ENCODE results near the gene RAB21. TPM values are rescaled to one million over a fixed set of nuclear protein-coding genes. Genes with fewer than 3 reads are reported as not detected.

The RAB21 gene
- total and polyA plus RNA-seq, 2 of the 13 experiments (the other 11 are each of a cell fraction or from before 2014, with no cell fraction given): 4.4 to 50.9 TPM

DNA sequence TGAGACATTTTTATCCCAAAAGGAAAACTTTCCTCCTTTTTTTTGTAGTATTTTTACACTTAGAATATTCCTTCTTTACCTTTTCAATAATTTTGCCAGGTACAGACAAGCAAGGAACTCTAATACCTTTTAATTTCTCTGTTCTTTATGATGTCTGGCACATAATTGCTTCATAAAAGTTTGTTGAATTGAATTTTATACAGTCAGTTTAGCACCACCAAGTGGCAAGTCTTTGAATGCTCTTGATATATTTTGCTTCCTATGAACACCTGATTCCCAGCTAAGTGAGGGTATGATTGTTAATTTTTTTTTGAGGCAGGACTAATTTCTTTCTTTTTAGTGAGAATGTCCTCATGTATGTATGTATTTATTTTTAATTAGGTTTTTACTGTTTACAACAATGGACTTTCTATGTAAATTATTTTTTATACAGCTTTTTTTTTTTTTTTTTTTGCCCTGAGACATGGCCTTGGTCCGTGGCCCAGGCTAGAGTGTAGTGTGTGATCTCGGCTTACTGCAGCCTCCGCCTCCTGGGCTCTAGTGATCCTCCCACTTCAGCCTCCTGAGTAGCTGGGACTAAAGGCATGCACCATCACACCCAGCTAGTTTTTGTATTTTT, 91.8 kb downstream of the RAB21 start:
- BruUV-seq (replicated peaks): no TSS peak
- CTCF ChIA-PET (ENCODE audit: low intra/inter-chr PET ratio, low total read pairs): interaction anchor here (1.6 kb wide), 1 partner anchor 66 kb away, joined by 5 read pairs; no protein-coding TSS in a partner anchor
- TF ChIP-seq, protein P1, sequence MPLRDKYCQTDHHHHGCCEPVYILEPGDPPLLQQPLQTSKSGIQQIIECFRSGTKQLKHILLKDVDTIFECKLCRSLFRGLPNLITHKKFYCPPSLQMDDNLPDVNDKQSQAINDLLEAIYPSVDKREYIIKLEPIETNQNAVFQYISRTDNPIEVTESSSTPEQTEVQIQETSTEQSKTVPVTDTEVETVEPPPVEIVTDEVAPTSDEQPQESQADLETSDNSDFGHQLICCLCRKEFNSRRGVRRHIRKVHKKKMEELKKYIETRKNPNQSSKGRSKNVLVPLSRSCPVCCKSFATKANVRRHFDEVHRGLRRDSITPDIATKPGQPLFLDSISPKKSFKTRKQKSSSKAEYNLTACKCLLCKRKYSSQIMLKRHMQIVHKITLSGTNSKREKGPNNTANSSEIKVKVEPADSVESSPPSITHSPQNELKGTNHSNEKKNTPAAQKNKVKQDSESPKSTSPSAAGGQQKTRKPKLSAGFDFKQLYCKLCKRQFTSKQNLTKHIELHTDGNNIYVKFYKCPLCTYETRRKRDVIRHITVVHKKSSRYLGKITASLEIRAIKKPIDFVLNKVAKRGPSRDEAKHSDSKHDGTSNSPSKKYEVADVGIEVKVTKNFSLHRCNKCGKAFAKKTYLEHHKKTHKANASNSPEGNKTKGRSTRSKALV (CRISPR knock-in tag; IDR thresholded peaks at IDR 0.05): no peak
- TF ChIP-seq, protein P2, sequence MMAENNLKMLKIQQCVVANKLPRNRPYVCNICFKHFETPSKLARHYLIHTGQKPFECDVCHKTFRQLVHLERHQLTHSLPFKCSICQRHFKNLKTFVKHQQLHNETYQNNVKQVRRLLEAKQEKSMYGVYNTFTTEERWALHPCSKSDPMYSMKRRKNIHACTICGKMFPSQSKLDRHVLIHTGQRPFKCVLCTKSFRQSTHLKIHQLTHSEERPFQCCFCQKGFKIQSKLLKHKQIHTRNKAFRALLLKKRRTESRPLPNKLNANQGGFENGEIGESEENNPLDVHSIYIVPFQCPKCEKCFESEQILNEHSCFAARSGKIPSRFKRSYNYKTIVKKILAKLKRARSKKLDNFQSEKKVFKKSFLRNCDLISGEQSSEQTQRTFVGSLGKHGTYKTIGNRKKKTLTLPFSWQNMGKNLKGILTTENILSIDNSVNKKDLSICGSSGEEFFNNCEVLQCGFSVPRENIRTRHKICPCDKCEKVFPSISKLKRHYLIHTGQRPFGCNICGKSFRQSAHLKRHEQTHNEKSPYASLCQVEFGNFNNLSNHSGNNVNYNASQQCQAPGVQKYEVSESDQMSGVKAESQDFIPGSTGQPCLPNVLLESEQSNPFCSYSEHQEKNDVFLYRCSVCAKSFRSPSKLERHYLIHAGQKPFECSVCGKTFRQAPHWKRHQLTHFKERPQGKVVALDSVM (CRISPR knock-in tag; IDR thresholded peaks at IDR 0.05): peak; percentile 55; the same call in 1 of the 2 replicates
- peak; percentile 24; the same call in 1 of the 2 replicates for TF ChIP-seq STAG1 (CRISPR knock-in tag; IDR thresholded peaks at IDR 0.05)
- TF ChIP-seq, protein P3, sequence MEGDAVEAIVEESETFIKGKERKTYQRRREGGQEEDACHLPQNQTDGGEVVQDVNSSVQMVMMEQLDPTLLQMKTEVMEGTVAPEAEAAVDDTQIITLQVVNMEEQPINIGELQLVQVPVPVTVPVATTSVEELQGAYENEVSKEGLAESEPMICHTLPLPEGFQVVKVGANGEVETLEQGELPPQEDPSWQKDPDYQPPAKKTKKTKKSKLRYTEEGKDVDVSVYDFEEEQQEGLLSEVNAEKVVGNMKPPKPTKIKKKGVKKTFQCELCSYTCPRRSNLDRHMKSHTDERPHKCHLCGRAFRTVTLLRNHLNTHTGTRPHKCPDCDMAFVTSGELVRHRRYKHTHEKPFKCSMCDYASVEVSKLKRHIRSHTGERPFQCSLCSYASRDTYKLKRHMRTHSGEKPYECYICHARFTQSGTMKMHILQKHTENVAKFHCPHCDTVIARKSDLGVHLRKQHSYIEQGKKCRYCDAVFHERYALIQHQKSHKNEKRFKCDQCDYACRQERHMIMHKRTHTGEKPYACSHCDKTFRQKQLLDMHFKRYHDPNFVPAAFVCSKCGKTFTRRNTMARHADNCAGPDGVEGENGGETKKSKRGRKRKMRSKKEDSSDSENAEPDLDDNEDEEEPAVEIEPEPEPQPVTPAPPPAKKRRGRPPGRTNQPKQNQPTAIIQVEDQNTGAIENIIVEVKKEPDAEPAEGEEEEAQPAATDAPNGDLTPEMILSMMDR (CRISPR knock-in tag; IDR thresholded peaks at IDR 0.05): peak; percentile 43
- H3K27me3 ChIP-seq (ENCODE audit: control insufficient read depth in 1 of 2, insufficient read depth in 2 of 2, low read length in 2 of 2): no peaks in the 10 kb centered on the region
- intact Hi-C loops (cut with micrococcal nuclease; ENCODE audit: unreplicated experiment) (loop anchor here (1.0 kb wide), 1 partner anchor 66 kb away; no protein-coding TSS in a partner anchor), in situ Hi-C loops (cut with HindIII; ENCODE audit: extremely low pct_ligation_motif_present, low pct_unique_long_range_greater_than_20kb) (no loop called here)
- no peak overlapping the region for H3K4me3 ChIP-seq (replicated peaks in 1 of 3; ENCODE audit: insufficient read depth in 1 of 3, low read depth in 2 of 3, low read length in 3 of 3)
- DNase-seq (ENCODE audit: low spot score) (peak; percentile 33), ATAC-seq (peak; percentile 52; the same call in 2 of the 3 replicates), FAIRE-seq (peak; percentile 56)
- H3K4me1 ChIP-seq (ENCODE audit: insufficient read depth, low read length): peaks cover 36% of the 10 kb centered on the region
- POLR2A ChIA-PET: no interaction called here
- H3K9ac ChIP-seq (ENCODE audit: insufficient read depth, low read depth, low read length): no peak overlapping the region
- no peak overlapping the region for H2AFZ ChIP-seq (ENCODE audit: low read length)
- H3K4me2 ChIP-seq (ENCODE audit: low read depth, low read length): no peak overlapping the region
- no peaks in the 10 kb centered on the region for H3K9me3 ChIP-seq (ENCODE audit: low read length)
- WGBS (ENCODE audit: low lambda C conversion rate): 71% methylated on average over 3 of the region's 3 CpGs
- no peaks in the 10 kb centered on the region; the same call in 1 of the 2 replicates for H4K20me1 ChIP-seq (ENCODE audit: insufficient read depth, low read length)
- H3K27ac ChIP-seq (ENCODE audit: extremely low read length, insufficient read depth, low read length): no peak overlapping the region
- H3K79me2 ChIP-seq (ENCODE audit: insufficient read depth, low read length): peaks cover 42% of the 10 kb centered on the region
- peaks cover 1 to 2% of the 10 kb centered on the region in 2 experiments; a peak in 1 of 5 replicates for H3K36me3 ChIP-seq (replicated peaks in 1 of 2; ENCODE audit: control insufficient read depth in 1 of 2, insufficient read depth in 2 of 2, low read length in 2 of 2)

Data from HepG2 (cell line).